HFF-Myc (cell line): ENCODE results near the gene NRCAM.

Source experiments
- DNase-seq: peaks from one replicate; pipeline ENCODE4 v3.0.0-alpha.2; 2011; ENCODE audit warnings: low read depth; ENCODE audit errors: extremely low read depth
- H3K4me3 ChIP-seq: replicated peaks from 2 replicates; pipeline ENCODE4 v1.5.1; 2011; ENCODE audit warnings: low read depth, mild to moderate bottlenecking, control low read depth, low read length
- CTCF ChIP-seq: IDR thresholded peaks from 2 replicates; pipeline ENCODE4 v1.5.1; 2012; ENCODE audit warnings: mild to moderate bottlenecking, low read depth, low read length, control low read depth; ENCODE audit errors: missing control alignments

NRCAM gene

GRCh38 chr7:108419961-108420908 lies 36.0 kb downstream of the NRCAM start:
- H3K4me3 ChIP-seq, result no peak overlapping the region
- no peak for TF ChIP-seq CTCF
- DNase-seq, result no peak

- DNase-seq, result no peak
- no peak for TF ChIP-seq CTCF
- no peak overlapping the region for H3K4me3 ChIP-seq
These were observed 37.3 kb downstream of the NRCAM start for GRCh38 chr7:108418946-108419345.

GRCh38 chr7:108417926-108418325 lies 38.3 kb downstream of the NRCAM start:
- no peak overlapping the region for H3K4me3 ChIP-seq
- TF ChIP-seq CTCF, result no peak
- DNase-seq, result no peak

- H3K4me3 ChIP-seq, result no peak overlapping the region
- DNase-seq, result no peak
- no peak for TF ChIP-seq CTCF
These were observed 39.1 kb downstream of the NRCAM start for GRCh38 chr7:108417144-108417543.

GRCh38 chr7:108415821-108416536 lies 40.3 kb downstream of the NRCAM start:
- TF ChIP-seq CTCF, result no peak
- DNase-seq, result no peak
- H3K4me3 ChIP-seq, result no peak overlapping the region

GRCh38 chr7:108415084-108415483 lies 41.2 kb downstream of the NRCAM start:
- H3K4me3 ChIP-seq, result no peak overlapping the region
- DNase-seq, result no peak
- no peak for TF ChIP-seq CTCF
